MCF 10A (cell line): ENCODE data around the gene CACNA2D2. TPM values are rescaled to one million over a fixed set of nuclear protein-coding genes. Genes with fewer than 3 reads are reported as not detected.

Experiments
- BruUV-seq: library from RNA; stranded (reverse); fragments of 400-500 nt; replicated peaks from 2 replicates; lab custom pipeline; 2021; lab: Mats Ljungman, UMichigan
- CTCF ChIA-PET: fragments of 300-600 bp; sonication (Branson Sonifier 250); formaldehyde crosslinking; extraction: SDS; loops from one replicate; lab custom pipeline; 2021; ENCODE audit warnings: antibody characterized with exemption, inconsistent platforms; lab: Yijun Ruan, JAX
- POLR2A ChIA-PET: fragments of 300-600, 350-650 bp; sonication (Branson Sonifier 250); formaldehyde crosslinking; extraction: SDS; loops from one replicate; lab custom pipeline; 2020; ENCODE audit warnings: antibody characterized with exemption, inconsistent platforms; lab: Yijun Ruan, JAX
- DNase-seq: peaks from one replicate; pipeline ENCODE4 v3.0.0-alpha.2; 2018; ENCODE audit not compliant: unreplicated experiment
- H3K27ac Mint-ChIP-seq: one replicate; pipeline ENCODE4 v1.8.0; 2022; ENCODE audit warnings: mild to moderate bottlenecking, low read depth, mixed read lengths; ENCODE audit not compliant: unreplicated experiment
- H3K27me3 Mint-ChIP-seq: one replicate; pipeline ENCODE4 v1.8.0; 2022; ENCODE audit warnings: mixed read lengths; ENCODE audit not compliant: insufficient read depth, unreplicated experiment
- H3K36me3 Mint-ChIP-seq: one replicate; pipeline ENCODE4 v1.8.0; 2022; ENCODE audit warnings: mild to moderate bottlenecking, moderate library complexity, mixed read lengths; ENCODE audit not compliant: insufficient read depth, unreplicated experiment
- H3K4me1 Mint-ChIP-seq: one replicate; pipeline ENCODE4 v1.8.0; 2022; ENCODE audit warnings: mixed read lengths; ENCODE audit not compliant: insufficient read depth, unreplicated experiment
- H3K4me3 Mint-ChIP-seq: one replicate; pipeline ENCODE4 v1.8.0; 2022; ENCODE audit warnings: mild to moderate bottlenecking, moderate library complexity, mixed read lengths; ENCODE audit not compliant: unreplicated experiment
- H3K9me3 Mint-ChIP-seq: one replicate; pipeline ENCODE4 v1.8.0; 2022; ENCODE audit warnings: mixed read lengths; ENCODE audit not compliant: unreplicated experiment
- CTCF ChIP-seq: fragments of 200-600 bp; IDR thresholded peaks from one replicate; pipeline ENCODE4 v1.8.0; 2022; ENCODE audit warnings: antibody characterized with exemption, mild to moderate bottlenecking; ENCODE audit not compliant: unreplicated experiment
- intact Hi-C: fragments of 100-400 bp; cut with micrococcal nuclease; formaldehyde crosslinking; loops from 2 replicates; pipeline ENCODE4 v1.14.1; 2022
- total RNA-seq: library from RNA; stranded (reverse); gene quantifications from 2 replicates; pipeline ENCODE4 v1.2.3, GENCODE V29; 2022

Gene CACNA2D2
- total RNA-seq, 1 experiment from 2014 or later = not detected

- Mint-ChIP-seq H3K9me3 (no peaks in the 10 kb centered on the region), H3K4me1 (peaks cover 29% of the 10 kb centered on the region), H3K27me3 (no peaks in the 10 kb centered on the region), H3K27ac (no peak overlapping the region), H3K4me3 (no peak overlapping the region), H3K36me3 (peaks cover 6% of the 10 kb centered on the region)
- intact Hi-C loops = no loop called here
- ChIA-PET POLR2A (interaction anchor here (0.7 to 1.7 kb wide), 4 partner anchors 10 to 26 kb away, joined by 5 to 21 read pairs (median 6); partner anchors contain the start of genes HYAL3, IFRD2, NAA80 and TUSC2), CTCF (interaction anchor here (1.1 to 1.3 kb wide), 4 partner anchors 10 to 18 kb away, joined by 3 to 6 read pairs (median 3); partner anchors contain the start of gene TUSC2)
- no TSS peak for BruUV-seq
- no peak for DNase-seq
- TF ChIP-seq CTCF = no peak
Observed at GRCh38 chr3:50318163-50318562, 185.3 kb downstream of the CACNA2D2 start.

GRCh38 chr3:50317300-50317699 is 186.1 kb downstream of the CACNA2D2 start:
- no peaks in the 10 kb centered on the region for H3K9me3 Mint-ChIP-seq
- TF ChIP-seq CTCF = no peak
- no TSS peak for BruUV-seq
- H3K27ac Mint-ChIP-seq = peak overlapping the region; percentile 93
- POLR2A ChIA-PET = interaction anchor here (0.7 to 3.2 kb wide), 11 partner anchors 9 to 1678 kb away, joined by 3 to 30 read pairs (median 4); partner anchors contain the start of genes CYB561D2, HYAL3, IFRD2 and NAA80
- H3K4me1 Mint-ChIP-seq = peaks cover 29% of the 10 kb centered on the region
- H3K36me3 Mint-ChIP-seq = peaks cover 6% of the 10 kb centered on the region
- H3K4me3 Mint-ChIP-seq = peak overlapping the region; percentile 58
- CTCF ChIA-PET = interaction anchor here (0.6 to 1.3 kb wide), 5 partner anchors 11 to 225 kb away, joined by 3 read pairs; partner anchors contain the start of gene TUSC2
- intact Hi-C loops = no loop called here
- H3K27me3 Mint-ChIP-seq = no peaks in the 10 kb centered on the region
- peak; percentile 29 for DNase-seq

- CTCF ChIA-PET = interaction anchor here (0.5 to 1.3 kb wide), 5 partner anchors 11 to 225 kb away, joined by 3 read pairs; partner anchors contain the start of gene TUSC2
Observed at GRCh38 chr3:50316657-50317242, 186.7 kb downstream of the CACNA2D2 start.

More at GRCh38 chr3:50316657-50317242, 186.7 kb downstream of the CACNA2D2 start:
- Mint-ChIP-seq H3K36me3 (peaks cover 6% of the 10 kb centered on the region), H3K27me3 (no peaks in the 10 kb centered on the region), H3K4me3 (peak overlapping the region; percentile 58), H3K9me3 (no peaks in the 10 kb centered on the region), H3K4me1 (peaks cover 29% of the 10 kb centered on the region), H3K27ac (peak overlapping the region; percentile 93)
- DNase-seq = peak; percentile 94
- no TSS peak for BruUV-seq
- intact Hi-C loops = no loop called here
- no peak for TF ChIP-seq CTCF
- POLR2A ChIA-PET = interaction anchor here (0.7 to 3.2 kb wide), 11 partner anchors 9 to 1679 kb away, joined by 3 to 30 read pairs (median 4); partner anchors contain the start of genes CYB561D2, HYAL3, IFRD2 and NAA80
